ENCODE results near the gene UXT. TPM values are rescaled to one million over a fixed set of nuclear protein-coding genes. Genes with fewer than 3 reads are reported as not detected.

The UXT gene
- total and polyA plus RNA-seq, 9 of the 15 experiments (the other 6 are each of a cell fraction or from before 2014, with no cell fraction given) = 141 to 300 (median 204) TPM

GRCh38 chrX:47658684-47659420, at the start of gene UXT (continued):
- TF ChIP-seq FOXP4 (CRISPR knock-in tag; IDR thresholded peaks at IDR 0.05; ENCODE audit: borderline replicate concordance) (peak; percentile 73; the same call in 1 of the 2 replicates), SAP30 (IDR thresholded peaks at IDR 0.05; ENCODE audit: borderline replicate concordance, insufficient read depth, low read depth, low read length, poor library complexity, severe bottlenecking) (peak; percentile 75), TGIF2 (CRISPR knock-in tag; IDR thresholded peaks at IDR 0.05) (peak; percentile 18; the same call in 1 of the 2 replicates), PYGO2 (tag; IDR thresholded peaks at IDR 0.05) (no peak), HCFC1 (IDR thresholded peaks at IDR 0.05; ENCODE audit: low read depth, low read length) (peak; percentile 72), ZNF609 (CRISPR knock-in tag; IDR thresholded peaks at IDR 0.05; ENCODE audit: borderline replicate concordance) (no peak), ELF4 (CRISPR knock-in tag; IDR thresholded peaks at IDR 0.05) (peak; percentile 93; the same call in 1 of the 2 replicates), ZNF444 (CRISPR knock-in tag; IDR thresholded peaks at IDR 0.05) (no peak), ZNF133 (CRISPR knock-in tag; IDR thresholded peaks at IDR 0.05) (no peak), TBP (optimal IDR thresholded peaks at IDR 0.05; ENCODE audit: low read depth, low read length) (peak; percentile 39), VEZF1 (CRISPR knock-in tag; IDR thresholded peaks at IDR 0.05) (peak; percentile 74), JUN (IDR thresholded peaks at IDR 0.05; ENCODE audit: borderline replicate concordance, low read depth, low read length) (0 out of 2 replicates have a peak, but pooled peaks have one; percentile 4), JUN (CRISPR knock-in tag; IDR thresholded peaks at IDR 0.05; ENCODE audit: borderline replicate concordance) (no peak), MYBL2 (IDR thresholded peaks at IDR 0.05; ENCODE audit: low read depth) (peak; percentile 86), MYBL2 (CRISPR knock-in tag; IDR thresholded peaks at IDR 0.05; ENCODE audit: borderline replicate concordance) (no peak), RHOXF2B (CRISPR knock-in tag; conservative IDR thresholded peaks at IDR 0.05) (no peak), ZBTB8A (IDR thresholded peaks at IDR 0.05; ENCODE audit: partially characterized antibody) (no peak), PRPF4 (IDR thresholded peaks at IDR 0.05; ENCODE audit: insufficient read depth, low read depth, low read length, poor library complexity, severe bottlenecking) (no peak), BRD9 (IDR thresholded peaks at IDR 0.05; ENCODE audit: low read depth, partially characterized antibody) (peak; percentile 60)
